ENCODE data around the gene TMIGD1.

The TMIGD1 gene, protein sequence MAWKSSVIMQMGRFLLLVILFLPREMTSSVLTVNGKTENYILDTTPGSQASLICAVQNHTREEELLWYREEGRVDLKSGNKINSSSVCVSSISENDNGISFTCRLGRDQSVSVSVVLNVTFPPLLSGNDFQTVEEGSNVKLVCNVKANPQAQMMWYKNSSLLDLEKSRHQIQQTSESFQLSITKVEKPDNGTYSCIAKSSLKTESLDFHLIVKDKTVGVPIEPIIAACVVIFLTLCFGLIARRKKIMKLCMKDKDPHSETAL

GRCh38 chr17:30333503-30334360, at the start of gene TMIGD1:
TMIGD1 (minus strand) TSS chr17:30334057; CDS start chr17:30332133, 1,924 bp downstream.
- no peak for DNase-seq

DNA sequence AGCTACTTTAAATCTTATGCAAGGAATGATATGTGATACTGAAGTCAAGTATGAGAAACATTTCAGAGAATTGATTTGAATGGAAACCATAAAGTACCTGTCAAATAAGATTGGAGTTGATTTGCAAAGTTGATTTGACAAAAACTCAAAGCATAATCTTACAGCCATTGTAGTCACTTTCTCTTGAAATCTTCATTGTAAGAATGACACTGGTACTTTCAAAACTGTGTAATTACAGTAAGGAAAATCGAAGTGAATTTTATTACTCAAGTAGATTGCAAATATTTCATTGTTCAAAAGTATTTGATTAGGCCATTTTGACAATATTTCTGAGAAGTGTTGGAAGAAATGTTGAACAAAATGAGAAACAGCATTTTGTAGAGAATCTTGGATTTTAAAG, 48.5 kb upstream of the TMIGD1 start:
- no peak for DNase-seq

DNA sequence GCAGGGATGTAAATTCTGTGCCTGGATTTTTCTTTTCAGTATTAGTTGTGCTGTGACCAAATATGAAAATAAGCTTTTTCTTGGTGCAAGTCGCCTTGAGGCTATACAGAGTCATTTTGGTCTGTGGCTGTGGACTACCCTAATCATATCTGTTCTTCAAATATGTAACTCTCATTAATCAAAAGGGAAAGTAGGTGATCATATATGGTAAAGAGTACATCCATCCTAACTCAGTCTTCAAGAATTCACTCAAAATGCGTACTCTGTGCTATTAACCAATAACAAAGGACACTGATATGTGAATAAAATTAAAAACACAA, 47.4 kb upstream of the TMIGD1 start:
- no peak for DNase-seq

DNA sequence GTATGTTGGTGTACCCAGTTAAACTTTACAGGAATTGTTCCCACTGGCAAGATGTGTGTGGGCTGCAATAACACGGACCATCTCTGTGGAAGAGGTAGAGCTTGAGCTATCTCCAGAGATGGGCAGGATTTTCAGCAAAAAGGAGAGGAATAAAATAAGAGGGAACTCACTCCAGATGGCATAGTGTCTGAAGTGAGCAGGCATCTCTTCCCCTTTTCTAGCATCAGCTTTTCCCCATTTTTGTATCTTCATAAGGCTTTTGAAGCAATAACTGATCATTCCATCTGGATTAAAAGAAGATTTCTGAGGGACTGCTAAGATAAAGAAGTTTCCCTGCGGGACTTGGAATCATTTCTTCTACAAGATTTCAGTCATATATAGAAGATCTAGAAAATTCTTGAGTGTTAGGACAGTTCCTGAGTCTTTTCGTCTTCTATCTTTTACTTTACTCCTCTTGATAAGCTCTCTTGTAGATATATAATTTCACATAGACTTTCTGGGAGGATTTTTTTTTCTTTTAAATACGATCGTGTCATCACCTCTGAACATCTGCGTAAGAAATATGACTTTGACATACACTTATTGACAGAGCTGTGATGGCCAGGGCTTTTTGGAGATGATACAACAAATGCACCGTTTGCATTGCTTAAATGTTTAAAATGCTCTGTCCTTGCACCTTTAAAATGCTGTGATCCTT, 46.9 kb upstream of the TMIGD1 start:
- DNase-seq, result no peak

GRCh38 chr17:30379903-30380381, 46.1 kb upstream of the TMIGD1 start:
- no peak for DNase-seq

DNA sequence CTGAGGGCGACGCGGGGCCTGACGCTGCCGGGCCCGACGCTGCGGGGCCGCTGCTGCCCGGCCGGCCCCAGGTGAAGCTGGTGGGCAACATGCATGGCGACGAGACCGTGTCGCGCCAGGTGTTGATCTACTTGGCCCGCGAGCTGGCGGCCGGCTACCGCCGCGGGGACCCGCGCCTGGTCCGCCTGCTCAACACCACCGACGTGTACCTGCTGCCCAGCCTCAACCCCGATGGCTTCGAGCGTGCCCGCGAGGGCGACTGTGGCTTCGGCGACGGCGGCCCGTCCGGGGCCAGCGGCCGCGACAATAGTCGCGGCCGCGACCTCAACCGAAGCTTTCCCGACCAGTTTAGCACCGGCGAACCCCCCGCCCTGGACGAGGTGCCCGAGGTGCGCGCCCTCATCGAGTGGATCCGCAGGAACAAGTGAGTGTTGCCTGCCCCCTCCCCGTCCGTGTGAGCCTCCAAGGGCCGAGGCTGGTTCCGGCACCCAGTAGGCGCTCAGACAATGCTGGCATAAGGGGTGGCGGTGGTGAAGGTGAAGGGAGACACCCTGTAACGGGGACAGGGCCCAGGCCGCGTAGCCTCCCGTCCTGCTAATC, 45.5 kb upstream of the TMIGD1 start:
- peak; percentile 9 for DNase-seq

GRCh38 chr17:30378825-30379302, 45.0 kb upstream of the TMIGD1 start, which contains the start of gene CPD:
CPD (plus strand) TSS chr17:30378927; CDS start chr17:30378981, 54 bp downstream.
- DNase-seq, result peak; percentile 98

DNA sequence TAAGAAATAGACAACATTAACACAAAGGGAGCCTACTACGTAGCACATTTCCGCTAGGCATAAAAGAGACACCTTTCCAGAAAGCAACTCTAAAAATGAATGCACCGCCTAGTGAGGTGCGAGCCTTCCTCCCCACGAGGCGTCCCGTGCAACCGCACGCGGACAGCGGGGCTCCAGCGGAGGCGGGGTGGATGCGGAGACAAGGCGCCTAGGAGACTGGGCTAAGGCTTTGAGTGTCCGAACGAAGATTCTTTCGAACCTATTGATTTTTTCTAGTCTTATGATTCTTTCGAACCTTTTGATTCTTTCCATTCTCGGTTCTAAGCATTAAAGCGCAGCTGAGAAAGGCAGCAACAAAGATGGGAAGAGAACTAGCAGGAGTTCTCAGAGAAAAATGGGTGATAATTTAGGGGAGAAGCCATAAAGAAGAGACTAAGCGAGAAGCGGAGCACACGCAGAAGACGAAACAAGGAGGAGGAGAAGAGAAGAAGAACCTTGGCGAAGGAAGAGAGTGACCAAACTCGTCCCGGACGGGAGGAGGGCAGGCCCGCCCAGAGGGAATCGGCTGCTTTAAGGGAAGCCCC, 44.5 kb upstream of the TMIGD1 start:
- DNase-seq, result peak; percentile 40

GRCh38 chr17:30377574-30378240, 43.9 kb upstream of the TMIGD1 start:
- no peak for DNase-seq

DNA sequence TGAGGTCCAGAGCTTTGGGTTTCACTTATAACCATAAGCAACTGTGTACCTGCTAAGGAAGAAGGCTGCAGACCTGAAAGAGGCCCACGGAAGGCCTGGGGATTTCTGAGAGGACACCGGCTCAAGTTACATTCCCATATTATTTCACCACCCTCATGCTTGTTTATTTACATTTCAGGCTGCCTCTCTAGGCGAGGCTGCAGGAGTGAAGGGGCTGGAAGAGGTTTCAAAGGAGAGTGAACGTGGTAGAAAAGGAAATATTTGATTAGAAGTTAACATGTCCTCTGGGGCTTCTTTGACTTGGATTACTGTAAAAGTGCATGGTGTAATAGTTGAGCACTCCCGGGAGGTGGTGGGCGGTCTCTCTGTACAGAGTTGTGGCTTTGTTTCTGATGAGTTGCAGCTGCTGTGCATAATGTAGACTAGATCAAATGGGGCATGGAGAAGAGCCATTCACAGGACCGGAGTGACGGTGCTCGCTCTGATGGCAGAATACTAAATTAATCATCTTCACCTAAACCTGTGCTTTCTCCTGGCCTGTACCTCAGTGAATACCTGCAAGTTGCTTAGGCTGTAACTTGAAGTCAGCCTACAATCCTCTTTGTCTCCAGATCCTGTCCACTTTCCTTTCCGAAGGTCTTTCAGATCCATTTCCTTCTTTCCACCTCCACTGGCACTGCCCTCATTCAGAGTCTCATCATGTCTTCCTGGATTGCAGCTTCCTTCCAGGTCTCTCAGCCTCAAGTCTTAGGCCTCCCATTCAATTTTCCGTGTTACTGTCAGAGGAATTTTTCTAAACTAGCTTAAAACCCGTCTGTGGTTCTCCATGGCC, 43.0 kb upstream of the TMIGD1 start:
- DNase-seq, result peak; percentile 38

GRCh38 chr17:30375661-30376060, 41.8 kb upstream of the TMIGD1 start:
- DNase-seq, result no peak

DNA sequence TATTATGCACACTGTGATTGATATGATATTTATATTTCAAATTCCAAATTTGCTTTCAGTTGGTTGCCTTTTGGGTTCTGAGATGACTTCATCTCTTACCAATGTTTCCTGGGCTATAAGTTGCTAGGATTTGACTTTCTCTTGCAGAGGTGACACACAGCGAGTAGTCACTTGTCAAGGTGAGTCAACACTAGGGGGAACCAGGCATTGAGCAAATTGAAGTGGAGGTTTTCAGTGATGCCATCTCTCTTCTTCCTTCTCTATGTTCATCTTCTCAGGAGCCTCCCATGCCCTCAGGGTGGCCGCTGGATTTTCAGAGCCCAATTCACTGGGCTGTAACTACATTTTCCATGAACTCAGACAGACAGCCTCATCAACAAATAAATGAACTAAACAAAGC, 38.9 kb upstream of the TMIGD1 start:
- DNase-seq, result no peak

GRCh38 chr17:30369995-30370394, 36.1 kb upstream of the TMIGD1 start:
- DNase-seq, result no peak

- no peak for DNase-seq
Measured at GRCh38 chr17:30368912-30369720, 35.3 kb upstream of the TMIGD1 start.

DNA sequence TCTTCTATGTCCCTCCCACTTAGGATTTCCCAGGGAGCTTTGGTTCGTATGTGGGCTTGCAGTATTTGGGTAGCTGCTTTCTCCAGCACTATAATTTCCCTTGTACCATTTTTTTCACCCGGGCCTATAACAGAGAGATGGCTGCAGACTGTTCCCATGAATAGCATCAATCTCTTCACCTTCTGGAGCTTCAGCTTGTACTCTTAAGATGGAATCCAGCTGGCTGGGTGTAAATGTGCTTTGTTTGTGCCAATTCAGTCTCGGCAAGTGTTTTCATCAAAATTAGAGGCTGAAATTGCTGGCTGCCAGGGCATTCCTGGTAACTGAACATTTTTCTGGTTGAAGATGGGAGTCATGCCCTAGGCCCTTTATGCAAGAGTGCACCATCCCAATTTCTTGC, 32.7 kb upstream of the TMIGD1 start:
- no peak for DNase-seq

DNA sequence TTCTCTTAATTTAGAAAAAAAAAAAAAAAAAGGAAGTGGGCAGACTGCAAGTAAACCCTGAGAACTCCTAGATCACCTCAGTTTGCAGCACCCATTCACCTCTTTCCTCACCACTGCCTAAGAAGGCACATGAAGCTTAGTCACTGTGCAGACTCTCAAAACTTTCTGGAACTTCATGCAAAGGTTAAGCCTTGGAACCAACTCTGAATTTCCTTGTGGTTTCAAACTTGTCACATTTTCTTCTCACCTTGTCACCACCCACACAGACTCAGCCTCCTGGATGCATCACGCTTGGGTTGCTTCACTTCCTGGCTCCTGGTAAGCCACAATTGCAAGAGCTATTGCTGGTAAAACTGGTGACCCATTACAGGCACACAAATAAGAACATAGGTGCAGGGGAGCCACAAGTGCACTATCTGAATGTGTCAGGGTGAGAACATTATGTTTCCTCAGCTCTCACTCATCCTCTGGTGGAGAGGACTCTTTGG, 29.9 kb upstream of the TMIGD1 start:
- DNase-seq, result peak; percentile 76

- DNase-seq, result no peak
Measured at GRCh38 chr17:30361766-30362279, 28.0 kb upstream of the TMIGD1 start.

DNA sequence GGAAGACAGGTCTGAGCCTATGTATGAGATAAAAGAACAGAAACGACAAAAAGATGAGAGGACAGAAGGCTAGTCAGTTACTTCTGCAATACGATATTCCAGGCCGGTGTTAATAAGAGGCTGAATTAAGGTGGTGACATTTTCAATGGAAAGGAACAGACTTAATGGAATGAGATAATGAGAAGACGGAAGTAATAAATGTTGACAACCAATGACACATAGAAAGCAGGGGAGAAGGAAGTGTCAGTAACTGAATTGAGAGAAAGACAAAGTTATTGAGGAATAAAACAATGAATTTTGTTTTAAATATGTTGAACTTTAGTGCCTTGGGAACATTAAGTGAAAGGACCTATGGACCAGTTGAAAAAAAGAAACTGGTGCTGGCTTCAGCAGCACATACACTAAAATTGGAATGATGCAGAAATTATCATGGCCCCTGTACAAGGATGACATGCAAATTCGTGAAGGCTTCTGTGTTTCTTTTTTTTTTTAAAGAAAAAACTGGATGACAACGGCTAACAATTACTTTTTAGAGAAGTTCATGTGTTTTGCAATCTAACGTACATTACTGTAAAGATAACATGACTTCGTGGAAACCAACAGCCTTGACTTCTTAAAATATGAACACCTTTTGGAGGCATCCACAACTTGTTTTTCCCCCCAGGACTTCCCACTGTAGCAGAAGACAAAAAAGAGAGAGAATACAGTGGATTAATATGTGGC, 26.4 kb upstream of the TMIGD1 start:
- no peak for DNase-seq
